Amniotic epithelial cell (primary cell): ENCODE measurements around the gene DBN1.
A peak's percentile ranks its signal among the peaks of the same experiment; 100 is the strongest.
"Not testable (repeated sequence)": the region's sequence is repeated elsewhere in the genome, so short reads cannot be mapped to it uniquely, and the experiment has no call there.

Source experiments
- DNase-seq: peaks from one replicate; pipeline ENCODE4 v3.0.0-alpha.2; 2010; ENCODE audit warnings: low read depth

Gene DBN1

DNA sequence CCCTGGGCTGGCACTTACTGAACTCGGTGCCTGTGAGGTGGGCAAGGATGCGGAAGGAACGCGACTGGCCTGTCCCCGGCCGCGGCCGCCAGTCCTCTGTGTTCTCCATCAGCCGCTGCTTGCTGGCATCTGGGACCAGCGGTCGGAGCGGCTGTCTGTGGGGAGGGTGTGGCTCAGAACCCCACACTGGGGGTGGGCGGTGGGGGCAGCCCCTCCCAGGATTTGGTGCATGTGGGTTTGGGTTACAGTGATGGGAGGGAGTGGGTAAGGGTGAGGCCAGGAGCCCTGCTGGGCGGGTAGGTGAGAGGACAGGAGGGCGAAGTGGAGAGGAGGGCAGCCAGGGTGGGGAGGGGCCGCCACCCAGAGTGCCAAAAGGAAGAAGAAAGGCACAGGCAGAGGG is 17.6 kb upstream of the DBN1 start:
- no peak for DNase-seq

DNA sequence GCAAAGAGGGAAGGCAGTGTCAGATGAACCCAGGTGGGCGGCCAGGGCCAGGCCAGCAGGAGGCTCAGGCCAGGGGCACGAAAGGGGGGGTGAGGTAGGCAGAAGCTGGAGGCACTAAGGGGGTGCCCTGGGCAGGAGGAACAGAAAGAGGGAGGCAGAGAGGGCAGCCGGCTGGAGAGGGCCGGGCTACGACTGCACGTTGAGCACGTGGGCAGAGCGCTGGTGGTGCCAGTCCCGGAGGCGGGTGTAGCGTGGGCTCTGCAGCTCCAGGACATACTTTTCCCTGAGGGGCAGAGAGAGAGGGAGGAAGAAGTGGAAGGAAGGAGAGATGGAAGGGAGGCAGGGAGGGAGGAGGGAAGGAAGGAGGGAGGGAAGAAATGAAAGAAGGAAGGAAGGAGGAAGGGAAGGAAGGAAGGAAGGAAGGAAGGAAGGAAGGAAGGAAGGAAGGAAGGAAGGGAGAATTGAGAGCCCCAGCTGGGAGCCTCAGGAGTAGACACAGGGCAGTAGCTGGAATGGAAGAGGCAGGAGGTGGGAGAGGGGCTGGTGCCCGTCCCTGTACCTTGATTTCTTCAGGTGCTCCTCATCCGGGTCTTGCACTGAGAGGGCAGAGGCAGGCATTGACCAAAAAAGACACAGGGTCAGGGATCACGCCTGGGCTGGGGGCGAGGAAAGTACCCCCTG is 17.0 kb upstream of the DBN1 start:
- no peak for DNase-seq

DNA sequence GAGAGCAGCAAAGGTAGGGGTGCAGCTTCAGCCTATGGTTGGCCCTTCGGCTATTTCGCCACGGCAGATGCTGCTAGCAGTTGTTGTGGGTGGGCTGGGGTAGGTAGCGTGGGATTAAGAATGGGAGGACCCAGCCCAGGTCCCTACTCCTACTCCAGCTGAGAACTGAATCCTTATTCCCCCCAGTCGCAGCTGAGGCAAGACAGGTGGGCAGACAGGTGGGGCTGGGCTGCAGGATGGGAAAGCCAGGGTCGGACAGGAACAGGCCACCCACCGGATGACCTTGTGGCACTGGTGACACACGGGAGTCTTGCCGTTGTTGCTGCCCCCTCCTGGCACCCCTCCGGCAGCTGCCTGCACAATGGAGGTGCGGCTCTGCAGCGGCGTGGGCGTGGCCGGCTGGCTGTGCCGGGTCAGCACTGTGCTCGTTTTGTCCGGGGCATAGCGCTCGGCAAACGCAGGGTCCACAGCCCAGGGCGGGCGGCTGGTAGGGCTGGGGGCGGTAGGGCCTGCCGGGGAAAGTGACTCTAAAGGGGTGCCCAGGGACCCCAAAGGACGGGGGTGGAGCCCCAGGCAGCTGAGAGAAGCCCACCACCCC is 15.8 kb upstream of the DBN1 start:
- DNase-seq = no peak

DNA sequence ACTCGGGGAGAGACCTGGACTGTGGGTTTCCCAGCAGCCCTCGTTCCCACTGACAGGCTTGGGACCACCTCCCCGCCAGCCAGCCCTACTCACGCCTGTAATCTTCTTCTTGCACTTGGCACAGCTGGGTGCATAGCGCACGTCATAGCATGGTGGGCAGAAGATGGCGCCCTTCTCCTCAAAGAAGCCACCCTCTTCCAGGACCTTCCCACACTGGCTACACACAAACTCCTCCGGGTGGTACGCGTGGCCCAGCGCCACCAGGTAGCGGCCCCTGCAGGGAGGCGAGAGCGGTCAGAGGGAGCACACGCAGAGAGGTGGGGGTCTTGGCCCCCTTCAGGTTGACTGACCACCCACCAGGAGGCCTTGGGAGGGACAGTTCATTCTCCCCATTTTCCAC is 14.5 kb upstream of the DBN1 start:
- no peak for DNase-seq

DNA sequence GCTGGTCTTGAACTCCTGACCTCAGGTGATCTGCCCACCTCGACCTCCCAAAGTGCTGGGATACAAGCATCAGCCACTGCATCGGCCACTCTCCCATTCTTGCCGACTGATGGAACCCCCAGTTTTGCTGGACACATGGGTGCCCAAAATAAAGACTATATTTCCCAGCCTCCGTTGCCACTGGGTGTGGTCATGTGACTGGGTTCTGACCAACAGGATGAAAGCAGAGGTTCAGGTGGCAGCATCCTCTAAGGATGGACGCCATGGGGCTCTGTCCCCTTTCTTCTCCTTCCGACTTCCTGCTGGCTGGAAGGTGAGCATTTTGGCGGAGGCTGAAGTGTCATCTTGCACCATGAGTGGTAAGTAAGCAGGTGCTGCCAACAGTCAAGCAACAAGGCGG is 13.7 kb upstream of the DBN1 start:
- DNase-seq = no peak

DNA sequence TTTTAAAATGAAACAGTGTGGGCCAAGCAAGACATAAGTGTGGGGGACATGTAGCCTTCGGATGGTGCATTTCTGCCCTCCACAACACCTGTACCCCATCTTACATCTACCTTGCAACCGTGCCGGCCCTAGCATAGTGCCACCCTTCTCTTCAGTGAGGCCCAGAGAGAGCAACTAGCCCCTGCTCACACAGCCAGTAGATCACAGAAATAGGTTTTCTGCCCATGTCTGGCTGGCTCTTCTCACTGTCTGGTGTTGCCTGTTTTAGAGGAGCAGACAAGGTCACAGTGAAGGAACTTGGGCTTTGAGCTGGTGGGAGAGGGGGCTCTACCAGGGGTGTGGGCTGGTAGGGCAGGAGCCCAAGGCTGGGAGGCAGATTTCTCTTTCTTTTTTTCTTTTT is 12.8 kb upstream of the DBN1 start:
- no peak for DNase-seq

DNA sequence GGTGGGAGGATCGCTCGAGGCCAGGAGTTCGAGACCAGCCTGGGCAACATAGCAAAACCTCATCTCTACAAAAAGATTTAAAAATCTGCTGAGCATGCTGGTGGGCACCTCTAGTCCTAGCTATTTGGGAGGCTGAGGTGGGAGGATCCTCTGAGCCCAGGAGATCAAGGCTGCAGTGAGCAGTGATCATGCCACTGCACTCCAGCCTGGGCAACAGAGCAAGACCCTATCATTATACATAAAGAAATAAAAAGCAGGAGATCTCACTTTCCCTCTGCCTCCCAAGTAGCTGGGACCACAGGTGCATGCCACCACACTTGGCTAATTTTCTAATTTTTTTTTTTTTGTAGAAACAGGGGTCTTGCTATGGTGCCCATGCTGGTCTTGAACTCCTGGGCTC is 12.3 kb upstream of the DBN1 start:
- not testable (repeated sequence) for DNase-seq

DNA sequence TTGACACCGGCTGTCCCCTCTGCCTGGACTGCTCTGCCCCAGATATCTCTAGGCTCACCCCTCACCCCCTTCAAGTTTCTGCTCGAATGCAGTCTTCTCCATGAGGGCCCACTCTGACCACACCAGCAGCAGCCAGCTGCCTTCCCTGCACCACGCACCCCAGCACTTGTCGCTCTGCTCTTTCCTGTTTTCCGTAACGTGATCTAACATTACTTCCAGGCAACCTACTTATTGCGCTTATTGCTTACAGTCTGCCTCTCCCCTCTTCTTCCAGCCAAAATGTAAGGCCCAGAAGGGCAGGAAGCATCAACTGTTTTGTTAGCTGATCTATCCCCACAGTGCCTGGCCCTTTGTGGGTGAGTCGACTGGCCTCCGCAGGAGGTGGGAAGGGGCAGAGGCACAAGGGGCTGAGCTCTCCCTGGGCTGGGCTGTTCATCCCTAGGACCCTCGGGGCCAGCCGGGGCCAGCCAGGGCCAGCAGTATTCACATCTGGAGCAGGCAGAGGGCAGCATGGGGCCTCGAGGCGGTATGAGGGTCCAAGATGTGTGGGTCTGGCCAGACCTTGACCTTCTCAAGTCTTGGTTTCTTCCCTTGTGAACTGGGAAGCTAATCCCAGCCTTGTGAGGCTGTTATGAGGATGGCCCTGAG is 11.6 kb upstream of the DBN1 start:
- no peak for DNase-seq

DNA sequence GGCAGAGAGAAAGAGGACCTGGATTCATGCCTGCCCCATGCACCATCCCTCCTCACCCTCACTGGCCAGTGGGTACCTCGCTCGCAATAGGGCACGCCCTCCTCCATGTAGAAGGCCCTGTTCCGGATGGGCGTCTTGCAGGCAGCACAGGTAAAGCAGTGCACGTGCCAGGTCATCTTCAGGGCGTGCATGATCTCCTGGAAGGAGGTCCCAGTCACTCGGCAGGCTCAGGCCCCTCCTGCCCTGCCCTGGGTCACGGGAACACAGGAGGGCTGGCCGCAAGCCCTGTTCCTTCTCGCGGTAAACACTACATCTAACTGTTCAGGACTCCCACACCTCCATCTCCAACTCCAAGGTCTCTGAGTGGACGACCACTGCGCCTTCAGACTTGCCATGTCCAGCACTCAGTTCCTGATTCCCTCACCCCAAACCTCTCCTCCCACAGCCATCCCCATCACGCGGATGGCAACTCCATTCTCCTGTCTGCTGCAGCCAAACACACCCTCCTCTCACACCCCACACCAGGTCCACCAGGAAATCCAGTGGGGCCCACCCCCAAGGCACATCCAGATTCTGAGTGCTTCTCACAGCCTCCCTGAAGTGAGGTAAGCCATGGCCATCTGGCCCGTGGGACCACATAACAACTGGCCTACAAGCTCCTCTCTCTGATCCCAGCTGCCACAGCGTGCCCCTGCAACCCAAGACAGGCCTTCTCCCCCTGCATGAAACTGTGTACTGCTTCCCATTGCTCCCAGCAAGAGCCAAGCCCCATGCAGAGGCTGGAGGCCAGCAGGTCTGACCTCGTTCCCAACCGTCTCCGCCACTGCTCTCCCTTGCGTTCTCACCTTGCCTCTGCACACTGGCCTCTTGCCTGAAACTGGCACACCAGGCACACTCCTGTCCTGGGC is 10.8 kb upstream of the DBN1 start:
- no peak for DNase-seq

DNA sequence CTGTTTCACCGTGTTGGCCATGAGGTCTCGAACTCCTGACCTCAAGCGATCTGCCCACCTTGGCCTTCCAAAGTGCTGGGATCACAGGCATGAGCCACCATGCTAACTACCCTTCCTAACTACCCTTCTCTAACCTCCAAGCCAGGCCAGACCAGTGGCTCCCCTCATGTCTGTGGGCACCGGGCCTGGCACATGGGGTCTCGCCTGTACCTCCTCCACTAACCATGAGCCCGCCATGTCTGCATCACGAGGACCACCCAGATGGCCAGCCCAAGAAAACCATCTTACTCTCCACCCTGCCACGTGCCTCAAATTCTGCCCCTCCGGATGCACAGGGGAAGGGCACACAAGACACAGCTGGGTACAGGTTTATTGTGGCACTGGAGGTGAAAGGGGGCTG is 9.6 kb upstream of the DBN1 start:
- no peak for DNase-seq

DNA sequence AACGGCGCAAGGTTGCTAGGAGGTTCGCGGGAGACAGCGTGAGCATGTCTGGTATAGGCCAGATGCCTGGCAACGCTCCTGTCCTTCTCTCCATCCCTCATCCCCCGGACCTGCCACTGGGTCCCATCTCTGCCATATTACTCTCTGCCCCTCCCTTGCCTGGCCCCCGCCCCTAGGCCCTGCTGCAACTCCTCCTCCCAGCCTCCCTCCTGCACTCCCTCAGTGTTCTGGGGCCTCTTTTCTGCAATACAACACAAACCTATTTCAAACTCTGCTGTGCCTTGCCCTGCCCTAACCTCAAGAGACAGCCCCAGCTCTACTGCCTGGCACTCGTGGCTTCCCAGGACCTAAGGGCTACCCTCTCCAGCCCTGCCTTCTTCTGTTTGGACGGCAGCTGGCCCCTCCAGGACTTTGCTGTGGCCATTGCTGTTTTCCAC is 8.9 kb upstream of the DBN1 start:
- no peak for DNase-seq

DNA sequence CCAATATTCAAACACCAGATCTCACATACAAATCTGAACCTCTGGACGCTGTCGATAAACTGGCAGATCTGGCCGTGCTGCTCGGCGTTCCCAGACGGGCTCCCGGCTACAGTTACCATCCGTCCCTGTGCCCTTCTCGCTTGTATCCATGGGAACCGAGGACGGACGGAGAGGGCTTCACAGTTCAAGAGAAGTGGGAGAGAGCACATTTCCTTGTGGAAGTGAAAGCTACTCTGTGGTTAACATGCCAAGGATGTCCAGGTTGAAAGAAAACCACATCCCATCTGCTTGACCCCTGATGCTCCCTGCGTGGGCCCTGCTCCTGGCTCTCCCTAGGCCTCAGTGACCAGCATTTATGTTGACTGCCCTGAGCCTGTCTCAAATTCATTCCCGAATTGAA is 6.3 kb upstream of the DBN1 start:
- peak; percentile 94 for DNase-seq

DNA sequence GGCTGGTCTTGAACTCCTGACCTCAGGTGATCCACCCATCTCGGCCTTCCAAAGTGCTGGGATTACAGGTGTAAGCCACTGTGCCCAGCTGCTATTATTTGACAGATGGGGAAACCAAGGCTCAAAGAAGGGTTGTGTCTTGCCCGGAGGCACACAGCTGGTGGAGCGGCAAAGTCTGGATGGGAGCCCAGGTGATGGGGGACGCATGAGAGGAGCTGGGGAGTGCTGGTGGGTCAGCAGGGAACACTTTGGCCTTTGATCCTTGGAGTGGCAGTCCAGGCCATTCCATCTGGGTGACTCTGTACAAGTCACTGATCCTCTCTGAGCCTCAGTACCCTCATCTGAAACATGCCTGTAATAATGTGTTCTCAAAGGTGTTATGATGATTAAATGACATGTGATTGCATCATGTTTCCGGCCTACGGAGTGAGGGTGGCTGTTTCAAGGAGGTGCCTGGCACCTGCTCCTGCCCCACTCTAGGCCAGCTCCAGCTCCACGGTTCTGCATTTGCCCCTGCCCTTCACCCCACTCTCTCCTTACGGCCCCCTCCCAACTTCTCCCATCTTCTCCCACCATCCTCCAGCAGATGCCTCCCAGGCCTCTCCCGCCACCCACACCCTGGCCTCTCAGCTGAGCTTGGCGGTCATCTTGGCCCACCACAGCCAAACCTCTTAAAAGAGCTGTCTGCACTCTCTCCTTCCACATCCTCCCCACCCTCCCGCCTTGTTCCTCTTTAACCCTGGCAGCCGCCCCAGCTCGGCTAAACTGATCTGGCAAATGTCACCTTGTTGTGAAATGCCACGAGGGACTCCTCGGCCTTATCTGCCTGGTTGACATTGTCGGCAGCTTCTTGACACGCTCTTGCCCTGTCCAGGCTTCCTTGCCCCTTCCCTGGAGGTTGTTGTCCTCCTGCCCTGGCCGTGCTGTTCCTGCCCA is 5.5 kb upstream of the DBN1 start:
- DNase-seq = peak; percentile 74

DNA sequence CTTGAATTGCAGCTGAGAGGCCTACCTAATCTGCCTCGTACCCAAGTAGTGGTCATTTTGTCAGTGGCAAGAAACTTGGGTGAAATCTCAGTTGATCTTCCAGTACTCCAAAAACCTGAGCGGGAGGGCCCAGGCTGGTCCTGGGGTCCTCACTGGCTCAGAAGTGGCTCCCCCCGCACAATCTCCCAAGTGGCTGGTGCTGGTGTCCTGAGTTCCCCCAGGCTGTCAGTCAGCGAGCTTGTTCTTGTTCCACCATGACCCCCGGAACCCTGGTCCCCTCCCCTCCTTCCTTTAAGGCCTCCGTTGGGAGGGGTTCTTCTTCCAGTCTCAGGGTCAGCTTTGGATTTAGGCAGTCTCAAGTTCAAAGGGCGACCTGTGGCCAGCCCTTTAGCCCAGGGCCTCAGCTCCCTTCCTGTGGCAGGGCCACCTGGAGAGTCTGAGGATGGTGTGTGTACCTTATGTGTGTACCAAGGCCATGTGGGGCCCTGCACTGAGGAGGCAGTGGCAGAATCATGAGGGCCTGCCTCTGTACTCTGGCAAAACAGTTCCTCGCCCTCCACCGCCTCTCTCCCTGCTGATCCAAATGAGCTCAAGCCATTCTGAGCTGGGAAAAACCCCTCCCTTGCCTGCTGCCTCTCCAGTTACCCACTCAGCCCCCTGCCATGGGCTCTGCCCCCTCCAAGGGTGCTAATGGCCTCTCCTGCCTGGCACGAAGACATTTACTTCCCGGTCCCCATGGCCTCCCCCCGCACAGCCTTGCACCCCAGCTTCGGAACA is 4.5 kb upstream of the DBN1 start:
- no peak for DNase-seq

DNA sequence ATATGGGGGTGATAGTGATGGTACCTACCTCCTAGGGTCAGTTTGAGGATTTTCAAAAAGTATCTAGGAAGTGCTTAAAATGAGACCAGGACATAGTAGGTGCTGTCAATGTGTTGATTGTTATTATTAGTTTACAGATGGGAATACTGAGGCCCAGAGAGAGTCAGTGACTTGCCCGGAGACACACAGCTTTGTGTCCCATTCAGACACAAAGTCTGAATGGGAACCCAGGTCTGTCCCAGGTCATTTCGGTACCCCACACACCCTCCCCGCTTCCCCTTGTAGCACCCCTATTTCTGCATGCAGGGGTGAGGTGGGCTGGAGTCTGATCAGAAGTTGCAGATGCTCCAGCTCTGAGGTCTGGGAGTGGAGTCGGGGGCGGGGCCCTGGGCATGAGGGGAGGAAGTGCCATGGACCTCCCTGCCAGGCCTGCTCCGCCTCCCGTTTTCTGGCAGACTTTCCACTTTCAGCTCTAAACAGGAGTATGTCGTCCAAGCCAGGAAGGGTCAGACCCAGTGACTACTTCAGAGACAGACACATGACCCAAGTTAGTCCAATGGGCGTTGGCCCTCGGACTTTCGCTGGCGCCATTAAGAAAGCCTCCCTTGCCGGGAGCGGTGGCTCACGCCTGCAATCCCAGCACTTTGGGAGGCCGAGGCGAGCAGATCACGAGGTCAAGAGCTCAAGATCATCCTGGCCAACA is 3.2 kb upstream of the DBN1 start:
- DNase-seq = peak; percentile 52

DNA sequence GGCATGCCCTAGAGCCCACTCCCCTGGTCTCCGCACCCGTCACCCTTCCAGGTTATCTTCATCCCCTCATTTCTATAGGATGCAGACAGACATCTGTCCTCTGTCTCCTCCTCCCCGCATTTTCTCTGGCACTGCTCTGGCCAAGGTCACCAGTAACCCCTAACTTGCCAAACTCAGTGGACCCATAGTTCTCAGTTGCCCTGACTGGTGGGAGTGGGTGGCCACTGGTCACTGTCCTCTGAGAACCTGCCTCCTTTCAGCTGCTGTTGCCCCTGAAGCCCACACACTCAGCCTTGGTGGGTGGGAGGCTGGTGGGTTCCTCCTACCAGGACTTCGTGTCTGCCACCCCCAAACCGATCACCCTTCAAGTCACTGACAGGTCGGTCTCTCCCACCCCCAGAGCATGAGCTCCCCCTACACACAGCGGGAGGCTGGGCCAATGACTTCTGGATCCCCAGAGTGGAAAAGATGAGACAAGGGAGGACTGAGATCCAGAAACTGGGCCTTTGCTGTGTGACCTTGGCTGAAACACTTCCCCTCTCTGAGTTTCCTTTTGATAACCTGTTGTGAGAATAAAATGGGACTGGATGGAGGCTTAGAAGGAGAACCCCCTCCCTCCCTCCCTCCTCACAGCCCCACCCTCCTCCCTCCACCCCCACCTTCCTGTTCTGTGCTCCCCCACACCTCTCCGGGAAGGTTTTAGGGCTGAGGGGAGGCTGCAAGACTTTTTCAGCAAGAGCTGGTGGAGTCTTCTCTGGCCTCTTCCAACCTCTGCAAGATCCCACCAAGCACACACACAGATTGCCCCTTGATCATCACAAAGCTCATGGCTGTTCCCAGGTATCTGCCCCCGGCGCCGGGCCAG is 2.4 kb upstream of the DBN1 start:
- DNase-seq = no peak

DNA sequence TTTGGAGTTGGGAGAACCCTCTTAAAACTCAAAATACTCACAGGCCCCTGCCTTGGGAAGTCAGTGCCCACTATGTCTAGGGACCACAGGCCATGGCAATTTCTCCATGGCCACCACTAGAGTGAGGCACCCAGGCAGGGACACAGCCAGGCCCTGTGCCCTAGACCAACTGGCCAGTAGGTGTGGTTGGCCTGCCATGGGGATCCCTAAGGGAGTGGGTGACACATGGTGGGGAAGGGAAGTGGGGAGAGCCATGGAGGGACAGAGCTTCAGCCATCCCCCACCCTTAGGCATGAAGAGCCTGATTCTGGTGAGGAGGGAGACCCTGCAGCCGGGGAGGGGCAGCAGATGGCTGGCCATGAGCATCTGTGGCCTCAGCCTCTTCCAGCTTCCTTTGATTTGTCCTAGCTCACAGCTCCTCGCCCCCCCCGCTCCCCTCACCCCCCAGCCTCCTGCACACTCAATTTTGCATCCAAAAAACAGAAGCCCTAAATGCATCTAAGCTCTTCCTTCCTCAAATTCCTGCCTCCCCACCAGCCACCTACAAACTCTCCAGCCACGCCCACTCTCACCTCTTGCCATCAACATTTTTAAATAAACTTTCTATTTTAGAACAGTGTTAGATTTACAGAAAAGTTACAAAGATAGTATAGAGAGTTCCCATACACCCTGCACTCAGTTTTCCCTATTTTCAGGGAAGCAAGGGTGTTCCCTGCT is 1.6 kb upstream of the DBN1 start:
- DNase-seq = no peak

DNA sequence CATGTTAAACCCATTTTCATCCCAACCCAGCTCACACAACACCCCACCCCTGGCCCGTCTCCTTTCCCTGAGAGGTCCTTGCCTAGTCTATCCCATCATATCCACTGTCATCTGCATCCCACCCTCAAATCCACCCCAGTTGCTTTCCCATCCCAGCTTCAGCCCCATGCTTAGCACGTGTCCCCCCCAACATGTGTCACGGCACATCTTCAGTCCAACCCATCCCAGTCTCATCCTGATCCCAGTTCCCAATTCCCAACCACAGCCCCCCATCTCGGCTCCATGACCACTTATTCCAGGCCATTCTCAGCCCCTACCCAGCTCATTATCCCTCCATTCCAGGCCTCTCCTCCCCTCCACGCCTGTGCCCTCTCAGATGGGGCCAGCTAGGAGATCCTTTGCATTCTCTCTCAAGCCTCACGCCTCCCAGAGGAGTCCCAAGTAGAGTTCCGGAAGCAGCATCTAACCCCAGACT is 605 bp upstream of the DBN1 start:
- no peak for DNase-seq
